ENCODE results near the gene AMMECR1L.
A peak's percentile ranks its signal among the peaks of the same experiment; 100 is the strongest.

Gene AMMECR1L

GRCh38 chr2:127872354-127872753 lies 13.4 kb downstream of the AMMECR1L start:
- H3K36me3 Mint-ChIP-seq (ENCODE audit: low read depth) = peaks cover 65% of the 10 kb centered on the region
- no peaks in the 10 kb centered on the region for H3K4me1 Mint-ChIP-seq
- no peak for TF ChIP-seq CTCF (IDR thresholded peaks at IDR 0.05; ENCODE audit: unreplicated experiment in 3 of 3)
- H3K27me3 Mint-ChIP-seq (ENCODE audit: low read depth) = no peaks in the 10 kb centered on the region
- H3K27ac Mint-ChIP-seq = peak overlapping the region in 1 of 3 experiments; percentile 52
- H3K4me3 Mint-ChIP-seq = no peak overlapping the region
- no peaks in the 10 kb centered on the region for H3K9me3 Mint-ChIP-seq

- no peaks in the 10 kb centered on the region for H3K9me3 Mint-ChIP-seq
- H3K4me3 Mint-ChIP-seq = no peak overlapping the region
- H3K27me3 Mint-ChIP-seq (ENCODE audit: low read depth) = no peaks in the 10 kb centered on the region
- no peak for TF ChIP-seq CTCF (IDR thresholded peaks at IDR 0.05; ENCODE audit: unreplicated experiment in 3 of 3)
- H3K4me1 Mint-ChIP-seq = no peaks in the 10 kb centered on the region
- no peak overlapping the region for H3K27ac Mint-ChIP-seq
- H3K36me3 Mint-ChIP-seq (ENCODE audit: low read depth) = peaks cover 75% of the 10 kb centered on the region
These were observed 19.8 kb downstream of the AMMECR1L start for GRCh38 chr2:127865926-127866325.

GRCh38 chr2:127864877-127865276 lies 20.9 kb downstream of the AMMECR1L start:
- no peaks in the 10 kb centered on the region for H3K9me3 Mint-ChIP-seq
- H3K4me1 Mint-ChIP-seq = peaks cover 10% of the 10 kb centered on the region
- H3K36me3 Mint-ChIP-seq (ENCODE audit: low read depth) = peaks cover 68% of the 10 kb centered on the region
- no peak for TF ChIP-seq CTCF (IDR thresholded peaks at IDR 0.05; ENCODE audit: unreplicated experiment in 3 of 3)
- H3K4me3 Mint-ChIP-seq = no peak overlapping the region
- no peaks in the 10 kb centered on the region for H3K27me3 Mint-ChIP-seq (ENCODE audit: low read depth)
- H3K27ac Mint-ChIP-seq = no peak overlapping the region

GRCh38 chr2:127862228-127862627 lies 23.5 kb downstream of the AMMECR1L start:
- Mint-ChIP-seq H3K27ac (no peak overlapping the region), H3K4me1 (peaks cover 19% of the 10 kb centered on the region), H3K36me3 (ENCODE audit: low read depth) (peaks cover 45% of the 10 kb centered on the region), H3K9me3 (no peaks in the 10 kb centered on the region), H3K27me3 (ENCODE audit: low read depth) (no peaks in the 10 kb centered on the region), H3K4me3 (peak overlapping the region in 2 of 3 experiments; percentile 23 to 34)
- no peak for TF ChIP-seq CTCF (IDR thresholded peaks at IDR 0.05; ENCODE audit: unreplicated experiment in 3 of 3)

GRCh38 chr2:127860130-127860529 lies 25.6 kb downstream of the AMMECR1L start:
- Mint-ChIP-seq H3K4me1 (peaks cover 28% of the 10 kb centered on the region), H3K27me3 (ENCODE audit: low read depth) (no peaks in the 10 kb centered on the region), H3K36me3 (ENCODE audit: low read depth) (peaks cover 37% of the 10 kb centered on the region), H3K27ac (peak overlapping the region; percentile 38 to 78 (median 51)), H3K9me3 (no peaks in the 10 kb centered on the region), H3K4me3 (peak overlapping the region; percentile 13 to 81 (median 80))
- no peak for TF ChIP-seq CTCF (IDR thresholded peaks at IDR 0.05; ENCODE audit: unreplicated experiment in 3 of 3)

GRCh38 chr2:127859712-127860085 lies 26.1 kb downstream of the AMMECR1L start:
- TF ChIP-seq CTCF (IDR thresholded peaks at IDR 0.05; ENCODE audit: unreplicated experiment in 3 of 3) = no peak
- peak overlapping the region; percentile 70 to 81 (median 80) for H3K4me3 Mint-ChIP-seq
- H3K36me3 Mint-ChIP-seq (ENCODE audit: low read depth) = peaks cover 33% of the 10 kb centered on the region
- H3K9me3 Mint-ChIP-seq = no peaks in the 10 kb centered on the region
- no peaks in the 10 kb centered on the region for H3K27me3 Mint-ChIP-seq (ENCODE audit: low read depth)
- peak overlapping the region; percentile 37 to 78 (median 77) for H3K27ac Mint-ChIP-seq
- peaks cover 29% of the 10 kb centered on the region for H3K4me1 Mint-ChIP-seq

Measured in nephron (organoid).